Kidney (tissue), 14 donors: ENCODE measurements around the gene FAM50A. TPM values are rescaled to one million over a fixed set of nuclear protein-coding genes. Genes with fewer than 3 reads are reported as not detected.

ENCODE experiments used
- DNase-seq, 5 donors: peaks; one replicate each; pipeline ENCODE4 v3.0.0-alpha.2; 2013 to 2020
- FAIRE-seq: peaks from 2 replicates; lab custom pipeline; 2012; peaks lifted over from hg19 to GRCh38; lab: Jason Lieb, UNC
- H3K27ac ChIP-seq, 2 donors: one replicate each; pipeline ENCODE4 v1.7.0; 2013; ENCODE audit warnings: low read depth in 2 of 2, low read length in 2 of 2, inconsistent platforms in 1 of 2
- H3K27me3 ChIP-seq: one replicate; pipeline ENCODE4 v1.7.1; 2013; ENCODE audit warnings: low read length, inconsistent platforms; ENCODE audit not compliant: control insufficient read depth, insufficient read depth
- H3K36me3 ChIP-seq, 3 donors: one replicate each; pipeline versions ENCODE4 v1.7.0 to v1.7.1; 2013; ENCODE audit warnings: low read length in 3 of 3, control low read depth in 1 of 3, inconsistent platforms in 1 of 3; ENCODE audit not compliant: insufficient read depth in 3 of 3, control insufficient read depth in 2 of 3
- H3K4me1 ChIP-seq, 3 donors: one replicate each; pipeline versions ENCODE4 v1.7.0 to v1.7.1; 2013; ENCODE audit warnings: low read length in 3 of 3, inconsistent platforms in 1 of 3, low read depth in 1 of 3; ENCODE audit not compliant: control insufficient read depth in 2 of 3, insufficient read depth in 2 of 3
- H3K4me3 ChIP-seq, 3 donors: one replicate each; pipeline versions ENCODE4 v1.7.0 to v1.8.1; 2013; ENCODE audit warnings: low read length in 3 of 3, control low read depth in 1 of 3, inconsistent platforms in 1 of 3
- H3K9ac ChIP-seq, 3 donors: one replicate each; pipeline versions ENCODE4 v1.7.0 to v1.7.1; 2013; ENCODE audit warnings: low read length in 3 of 3, control low read depth in 1 of 3, inconsistent platforms in 1 of 3
- H3K9me3 ChIP-seq, 3 donors: one replicate each; pipeline versions ENCODE4 v1.7.0 to v1.7.1; 2013; ENCODE audit warnings: low read length in 3 of 3, control low read depth in 1 of 3, inconsistent platforms in 1 of 3; ENCODE audit not compliant: control insufficient read depth in 2 of 3, insufficient read depth in 1 of 3
- intact Hi-C: fragments of 100-400 bp; cut with DNase I; formaldehyde crosslinking; loops from one replicate; pipeline ENCODE4 v1.11.1; 2022
- polyA plus RNA-seq: library from polyadenylated mRNA; stranded (reverse); fragments of 350-450 nt; fragmentation: Illumina TruSeq; extraction: RNeasy Lipid Tissue Mini Kit (QIAGEN cat#74804); gene quantifications from one replicate; pipeline ENCODE4 v1.2.3, GENCODE V29; 2014; ENCODE audit warnings: low read depth, low replicate concordance; ENCODE audit not compliant: insufficient read depth
- total RNA-seq: library from RNA; stranded (reverse); fragmentation: NEBNext Ultra II Directional; extraction: Animal tissue kit (Norgen Biotek cat#: 25700); gene quantifications from one replicate; pipeline ENCODE4 v1.2.1, GENCODE V29; 2021
- TF ChIP-seq, protein P1 (sequence below): IDR thresholded peaks from 3 replicates; pipeline ENCODE4 v1.5.1; 2012; ENCODE audit warnings: mild to moderate bottlenecking, moderate library complexity, borderline replicate concordance; ENCODE audit not compliant: insufficient read depth; ENCODE audit errors: extremely low read depth
- donor health status: control.
- donor health status: control.
- donor health status: control.
- donor health status: control.
- donor health status: control.
- donor health status: DM: yes; HTN: yes; CAD: no.
- donor health status: Normal renal cell carcinoma (clear cell type).

Gene FAM50A
- total and polyA plus RNA-seq, 2 donors from 2014 or later: 46.0 to 112 TPM

DNA sequence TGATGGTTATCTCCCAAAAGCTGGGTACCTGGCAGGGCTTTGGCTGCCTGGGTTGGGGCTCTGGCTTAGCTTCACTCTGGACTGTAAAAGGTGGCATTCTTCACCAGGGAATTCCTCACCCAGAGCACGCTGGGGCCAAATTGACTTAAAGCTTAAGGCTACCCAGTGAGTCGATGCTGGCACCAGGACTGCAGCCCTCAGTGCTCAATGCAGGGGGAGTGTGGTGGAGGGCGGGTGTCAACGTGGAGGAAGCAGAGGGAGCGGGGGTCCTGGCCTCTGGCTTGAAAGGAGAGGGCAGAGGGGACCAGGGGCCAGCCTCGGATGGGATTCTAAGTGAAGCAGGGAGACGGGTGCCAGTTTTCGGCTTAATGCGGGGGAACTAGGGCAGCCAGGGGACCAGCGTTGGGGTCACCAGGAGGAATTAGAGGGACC, 446 bp upstream of the FAM50A start:
- H3K27me3 ChIP-seq: no peaks in the 10 kb centered on the region
- H3K9me3 ChIP-seq: no peaks in the 10 kb centered on the region
- peaks cover 0 to 7% (median 4%) of the 10 kb centered on the region in 3 donors for H3K36me3 ChIP-seq
- peak overlapping the region in 1 of 3 donors; percentile 25 for H3K4me3 ChIP-seq
- peak overlapping the region; percentile 53 to 86 for H3K27ac ChIP-seq
- peak in 3 of 5 donors; percentile 16 to 65 (median 53) for DNase-seq
- H3K4me1 ChIP-seq: peaks cover 0 to 13% (median 0%) of the 10 kb centered on the region in 3 donors
- TF ChIP-seq, protein P1, sequence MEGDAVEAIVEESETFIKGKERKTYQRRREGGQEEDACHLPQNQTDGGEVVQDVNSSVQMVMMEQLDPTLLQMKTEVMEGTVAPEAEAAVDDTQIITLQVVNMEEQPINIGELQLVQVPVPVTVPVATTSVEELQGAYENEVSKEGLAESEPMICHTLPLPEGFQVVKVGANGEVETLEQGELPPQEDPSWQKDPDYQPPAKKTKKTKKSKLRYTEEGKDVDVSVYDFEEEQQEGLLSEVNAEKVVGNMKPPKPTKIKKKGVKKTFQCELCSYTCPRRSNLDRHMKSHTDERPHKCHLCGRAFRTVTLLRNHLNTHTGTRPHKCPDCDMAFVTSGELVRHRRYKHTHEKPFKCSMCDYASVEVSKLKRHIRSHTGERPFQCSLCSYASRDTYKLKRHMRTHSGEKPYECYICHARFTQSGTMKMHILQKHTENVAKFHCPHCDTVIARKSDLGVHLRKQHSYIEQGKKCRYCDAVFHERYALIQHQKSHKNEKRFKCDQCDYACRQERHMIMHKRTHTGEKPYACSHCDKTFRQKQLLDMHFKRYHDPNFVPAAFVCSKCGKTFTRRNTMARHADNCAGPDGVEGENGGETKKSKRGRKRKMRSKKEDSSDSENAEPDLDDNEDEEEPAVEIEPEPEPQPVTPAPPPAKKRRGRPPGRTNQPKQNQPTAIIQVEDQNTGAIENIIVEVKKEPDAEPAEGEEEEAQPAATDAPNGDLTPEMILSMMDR: no peak
- peak overlapping the region in 2 of 3 donors; percentile 16 to 51 for H3K9ac ChIP-seq
- intact Hi-C loops: no loop called here
- FAIRE-seq: no peak

DNA sequence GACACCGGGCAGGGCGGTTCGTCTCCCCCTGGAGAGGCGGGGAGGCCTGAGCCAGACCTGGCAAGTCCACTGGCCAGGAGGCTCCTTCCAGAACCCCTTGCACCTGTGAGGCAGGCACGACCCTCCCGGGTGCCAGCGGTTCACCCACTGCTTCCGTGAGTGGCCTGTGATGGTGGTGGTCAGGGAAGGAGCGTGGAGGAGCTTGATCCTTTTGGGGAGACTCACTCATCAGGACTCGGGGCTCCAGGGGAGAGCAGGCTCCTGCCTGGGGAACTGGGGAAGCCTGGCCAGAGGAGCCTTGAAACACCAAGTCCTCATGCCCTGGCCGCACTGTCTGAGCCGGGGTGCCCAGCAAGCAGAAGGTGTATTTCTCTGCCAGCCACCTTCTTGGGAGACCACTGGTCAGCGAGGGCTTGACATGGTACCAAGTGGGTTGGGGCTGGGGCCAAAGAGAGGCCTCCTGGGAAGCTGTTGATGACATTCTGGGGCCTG, 860 bp downstream of the FAM50A start:
- Histone ChIP-seq H3K27me3 (no peaks in the 10 kb centered on the region), H3K4me3 (peak overlapping the region in 2 of 3 donors; percentile 45 to 55), H3K9me3 (no peaks in the 10 kb centered on the region), H3K4me1 (peaks cover 0 to 10% (median 0%) of the 10 kb centered on the region in 3 donors), H3K27ac (peak overlapping the region in 1 of 2 donors; percentile 22), H3K36me3 (peaks cover 0 to 12% (median 8%) of the 10 kb centered on the region in 3 donors), H3K9ac (peak overlapping the region in 2 of 3 donors; percentile 48 to 55)
- intact Hi-C loops: no loop called here
- FAIRE-seq (no peak), DNase-seq (peak in 1 of 5 donors; percentile 78)
- TF ChIP-seq, protein P1: no peak

DNA sequence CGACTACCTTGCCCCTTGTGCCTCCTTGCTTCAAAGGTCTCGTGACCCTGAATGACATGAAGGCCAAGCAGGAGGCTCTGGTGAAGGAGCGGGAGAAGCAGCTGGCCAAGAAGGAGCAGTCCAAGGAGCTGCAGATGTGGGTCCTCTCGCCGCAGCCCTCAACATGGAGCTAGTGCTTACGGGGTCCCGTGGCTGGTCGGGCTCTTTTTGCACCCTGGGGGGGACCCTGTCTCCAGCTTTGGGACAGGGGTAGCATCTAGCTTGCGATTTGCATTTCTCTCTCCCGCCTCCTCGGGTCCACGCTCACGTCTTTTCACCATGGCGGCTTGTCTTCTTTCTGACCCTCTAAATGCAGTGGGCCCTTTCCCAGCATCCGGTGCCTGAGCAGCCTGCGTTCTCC, 1.8 kb downstream of the FAM50A start:
- Histone ChIP-seq H3K4me3 (no peak overlapping the region), H3K27ac (no peak overlapping the region), H3K27me3 (no peaks in the 10 kb centered on the region), H3K9me3 (no peaks in the 10 kb centered on the region), H3K4me1 (peaks cover 0 to 10% (median 0%) of the 10 kb centered on the region in 3 donors), H3K36me3 (peaks cover 0 to 11% (median 8%) of the 10 kb centered on the region in 3 donors), H3K9ac (no peak overlapping the region)
- FAIRE-seq (no peak), DNase-seq (peak in 1 of 5 donors; percentile 66)
- TF ChIP-seq, protein P1: no peak
- intact Hi-C loops: no loop called here

DNA sequence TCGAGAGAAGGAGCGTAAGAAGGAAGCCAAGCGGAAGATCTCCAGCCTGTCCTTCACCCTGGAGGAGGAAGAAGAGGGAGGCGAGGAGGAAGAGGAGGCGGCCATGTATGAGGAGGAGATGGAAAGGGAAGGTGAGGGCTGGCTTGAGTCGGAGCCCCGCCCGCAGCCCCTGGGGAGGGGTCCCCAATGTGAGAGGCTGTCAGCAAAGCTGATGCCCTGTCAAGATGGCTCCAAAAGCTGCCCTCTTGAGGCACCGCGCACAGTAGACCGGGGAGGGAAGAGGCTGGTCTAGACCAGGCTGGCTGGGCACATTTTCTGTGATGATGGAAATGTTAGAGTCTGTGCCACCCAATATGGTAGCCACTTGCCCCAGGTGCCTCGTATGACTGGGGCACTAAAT, 2.5 kb downstream of the FAM50A start:
- FAIRE-seq (no peak), DNase-seq (peak in 1 of 5 donors; percentile 55)
- Histone ChIP-seq H3K36me3 (peaks cover 0 to 11% (median 6%) of the 10 kb centered on the region in 3 donors), H3K27ac (no peak overlapping the region), H3K9ac (no peak overlapping the region), H3K4me1 (peaks cover 0 to 10% (median 0%) of the 10 kb centered on the region in 3 donors), H3K9me3 (no peaks in the 10 kb centered on the region), H3K4me3 (no peak overlapping the region), H3K27me3 (no peaks in the 10 kb centered on the region)
- TF ChIP-seq, protein P1: no peak
- intact Hi-C loops: no loop called here
